A549 (cell line): ENCODE data around the gene SYT2. TPM values are rescaled to one million over a fixed set of nuclear protein-coding genes. Genes with fewer than 3 reads are reported as not detected.

Experiments used
- ATAC-seq, 2 experiments: fragments of 200-7000 bp in 1 of 2; fragments of >200 bp in 1 of 2; cut with Nextera tagmentation in 1 of 2; cut with Tn5 transposase in 1 of 2; 3 replicates each; pipeline versions ENCODE4 v1.8.0 to v1.9.1; 2018 to 2020; ENCODE audit warnings: mild to moderate bottlenecking in 1 of 2, moderate library complexity in 1 of 2
- CTCF ChIA-PET: fragments of 300-600 bp; sonication (Branson Sonifier 250); formaldehyde crosslinking; extraction: SDS; loops from one replicate; lab custom pipeline; 2021; ENCODE audit warnings: antibody characterized with exemption, inconsistent platforms; lab: Yijun Ruan, JAX
- POLR2A ChIA-PET: fragments of 350-600 bp; formaldehyde crosslinking; extraction: SDS; loops from one replicate; lab custom pipeline; 2021; ENCODE audit warnings: antibody characterized with exemption, inconsistent platforms; lab: Yijun Ruan, JAX
- DNase-seq, 2 experiments: peaks; one replicate each; pipeline versions ENCODE4 v3.0.0 to v3.0.0-alpha.2; 2011 to 2016; ENCODE audit warnings: low read depth in 1 of 2, low spot score in 1 of 2
- FAIRE-seq: peaks from 2 replicates; lab custom pipeline; 2011; peaks lifted over from hg19 to GRCh38; lab: Jason Lieb, UNC
- H3K27ac ChIP-seq, 2 experiments: fragments of >200 bp; sonication (Bioruptor Twin); formaldehyde crosslinking; 3 replicates each; pipeline ENCODE4 v1.5.1; 2016 to 2017
- H3K4me1 ChIP-seq: fragments of >200 bp; sonication (Bioruptor Twin); formaldehyde crosslinking; 3 replicates; pipeline ENCODE4 v1.6.1; 2016
- H3K4me2 ChIP-seq: fragments of >200 bp; sonication (Bioruptor Twin); formaldehyde crosslinking; 3 replicates; pipeline ENCODE4 v1.6.1; 2016
- H3K4me3 ChIP-seq: fragments of >200 bp; sonication (Bioruptor Twin); formaldehyde crosslinking; 3 replicates; pipeline ENCODE4 v1.5.1; 2016
- H3K9me3 ChIP-seq: fragments of >200 bp; sonication (Bioruptor Twin); formaldehyde crosslinking; 3 replicates; pipeline ENCODE4 v1.6.1; 2016
- CBX8 ChIP-seq: fragments of 200-600 bp; sonication (generic); IDR thresholded peaks from 2 replicates; pipeline ENCODE4 v1.6.1; 2016
- CHD2 ChIP-seq: fragments of 150-350 bp; IDR thresholded peaks from 2 replicates; pipeline ENCODE4 v1.6.1; 2014; ENCODE audit warnings: low read length; ENCODE audit not compliant: partially characterized antibody
- EHF ChIP-seq: fragments of 250-450 bp; sonication (Bioruptor Pico); IDR thresholded peaks from 2 replicates; pipeline ENCODE4 v1.5.0; 2020; ENCODE audit warnings: mild to moderate bottlenecking
- ESRRA ChIP-seq: fragments of 150-350 bp; IDR thresholded peaks from 2 replicates; pipeline ENCODE4 v1.6.1; 2014; ENCODE audit warnings: mild to moderate bottlenecking, low read length, borderline replicate concordance
- FOSL2 ChIP-seq, 2 experiments: fragments of 450-650 bp in 1 of 2; fragments of >200 bp in 1 of 2; sonication (Bioruptor Twin) in 1 of 2; formaldehyde crosslinking; IDR thresholded peaks; 2 replicates each; pipeline versions ENCODE4 v1.5.0 to v1.6.1; 2016 to 2020; ENCODE audit warnings: mild to moderate bottlenecking in 1 of 2, moderate library complexity in 1 of 2
- GATA3 ChIP-seq: IDR thresholded peaks from 2 replicates; pipeline ENCODE4 v1.6.1; 2012; ENCODE audit warnings: borderline replicate concordance
- HOXA7 ChIP-seq: fragments of 250-450 bp; sonication (Bioruptor Pico); IDR thresholded peaks from 2 replicates; pipeline ENCODE4 v1.5.0; 2020; ENCODE audit warnings: mild to moderate bottlenecking, moderate library complexity
- HOXB13 ChIP-seq: fragments of 250-450 bp; sonication (Bioruptor Pico); IDR thresholded peaks from 2 replicates; pipeline ENCODE4 v1.5.0; 2020; ENCODE audit warnings: low read depth, mild to moderate bottlenecking, moderate library complexity
- JUNB ChIP-seq: fragments of >200 bp; sonication (Bioruptor Twin); formaldehyde crosslinking; IDR thresholded peaks from 2 replicates; pipeline ENCODE4 v1.6.1; 2016
- KDM5A ChIP-seq: fragments of 200-600 bp; sonication (generic); IDR thresholded peaks from 2 replicates; pipeline ENCODE4 v1.6.1; 2016; ENCODE audit warnings: antibody characterized with exemption, mild to moderate bottlenecking
- MAFK ChIP-seq: fragments of 450-650 bp; IDR thresholded peaks from 2 replicates; pipeline ENCODE4 v1.6.1; 2014; ENCODE audit not compliant: partially characterized antibody
- MYC ChIP-seq: IDR thresholded peaks from 2 replicates; pipeline ENCODE4 v1.6.1; 2012; ENCODE audit warnings: mild to moderate bottlenecking, inconsistent platforms, low read length, improper control_type of control experiment, borderline replicate concordance
- NPAS2 ChIP-seq: fragments of 250-450 bp; sonication (Bioruptor Pico); IDR thresholded peaks from 2 replicates; pipeline ENCODE4 v1.8.0; 2022; ENCODE audit warnings: mild to moderate bottlenecking, moderate library complexity, borderline replicate concordance
- PHF8 ChIP-seq: fragments of 200-600 bp; sonication (generic); IDR thresholded peaks from 2 replicates; pipeline ENCODE4 v1.6.1; 2016; ENCODE audit warnings: low read depth, mild to moderate bottlenecking, antibody characterized with exemption, moderate library complexity, borderline replicate concordance
- RCOR1 ChIP-seq: fragments of 150-350 bp; IDR thresholded peaks from 2 replicates; pipeline ENCODE4 v1.6.1; 2014; ENCODE audit warnings: antibody characterized with exemption, low read length, low read depth
- RFX5 ChIP-seq: fragments of 450-650 bp; IDR thresholded peaks from 2 replicates; pipeline ENCODE4 v1.7.1; 2014; ENCODE audit warnings: antibody characterized with exemption, mild to moderate bottlenecking, moderate library complexity
- RNF2 ChIP-seq: fragments of 200-600 bp; sonication (generic); IDR thresholded peaks from 2 replicates; pipeline ENCODE4 v1.6.1; 2016; ENCODE audit warnings: low read depth, mild to moderate bottlenecking, antibody characterized with exemption, moderate library complexity, borderline replicate concordance
- SMC3 ChIP-seq: fragments of >200 bp; sonication (Bioruptor Twin); formaldehyde crosslinking; IDR thresholded peaks from 3 replicates; pipeline ENCODE4 v1.6.1; 2018; ENCODE audit warnings: inconsistent platforms
- ZC3H11A ChIP-seq: fragments of 450-650 bp; IDR thresholded peaks from 2 replicates; pipeline ENCODE4 v1.6.1; 2014; ENCODE audit warnings: antibody characterized with exemption, mild to moderate bottlenecking
- ZNF302 ChIP-seq: fragments of 250-450 bp; sonication (Bioruptor Pico); IDR thresholded peaks from 2 replicates; pipeline ENCODE4 v1.9.0; 2021; ENCODE audit warnings: inconsistent platforms, mild to moderate bottlenecking, moderate library complexity
- WGBS: methylation state at CpG from one replicate; pipeline ENCODE4 v1.1.6; 2017; ENCODE audit errors: missing lambda C conversion rate; 5-methylcytosine and 5-hydroxymethylcytosine counted together
- polyA plus RNA-seq, 4 experiments: library from polyadenylated mRNA; depleted of rRNA in 3 of 4; stranded (reverse); fragments of >200 nt; fragmentation: RNase III in 1 of 4; extraction: RNeasy Plus Mini Kit Qiagen cat#74134 plus additional on column Dnase treatment in 1 of 4; gene quantifications; 2 replicates in 3 of 4; 3 replicates in 1 of 4; pipeline ENCODE4 v1.2.3, GENCODE V29; 2011 to 2017
- TF ChIP-seq, protein P1 (sequence below): IDR thresholded peaks from 2 replicates; pipeline ENCODE4 v1.6.1; 2012; ENCODE audit warnings: low read depth, borderline replicate concordance
- TF ChIP-seq, protein P2 (sequence below): IDR thresholded peaks from 2 replicates; pipeline ENCODE4 v1.6.1; 2012
- TF ChIP-seq, protein P3 (sequence below): IDR thresholded peaks from 2 replicates; pipeline ENCODE4 v1.6.1; 2012
- TF ChIP-seq, protein P4 (sequence below): fragments of 450-650 bp; IDR thresholded peaks from 2 replicates; pipeline ENCODE4 v1.6.1; 2014; ENCODE audit warnings: antibody characterized with exemption

The SYT2 gene
- polyA plus RNA-seq, 2 of the 4 experiments (the other 2 are of a cell fraction), result 0.03 to 0.04 TPM

DNA sequence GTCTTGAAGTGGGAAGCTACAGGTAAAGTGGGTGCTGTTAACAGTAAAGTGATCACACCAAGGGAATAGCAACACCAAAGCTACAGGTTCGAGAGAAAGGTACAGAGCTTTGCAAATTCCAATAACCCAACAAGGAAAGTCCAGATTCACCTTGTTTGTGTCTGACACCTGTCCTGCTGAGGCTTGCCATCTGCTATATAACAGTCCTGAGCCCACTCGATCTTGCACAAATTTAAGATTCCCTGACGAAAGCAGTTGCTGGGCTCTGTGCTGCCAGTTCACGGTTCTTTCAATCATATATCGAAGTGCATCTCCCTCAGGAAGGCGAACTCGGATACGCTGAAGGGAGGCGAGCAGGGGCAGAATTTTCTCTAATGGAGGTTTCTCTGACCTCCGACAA, 23.0 kb upstream of the SYT2 start (continued):
- TF ChIP-seq CHD2 (no peak), KDM5A (no peak), ZNF302 (CRISPR knock-in tag) (no peak), NPAS2 (CRISPR knock-in tag) (no peak), CBX8 (no peak), MYC (no peak), HOXA7 (CRISPR knock-in tag) (no peak)

DNA sequence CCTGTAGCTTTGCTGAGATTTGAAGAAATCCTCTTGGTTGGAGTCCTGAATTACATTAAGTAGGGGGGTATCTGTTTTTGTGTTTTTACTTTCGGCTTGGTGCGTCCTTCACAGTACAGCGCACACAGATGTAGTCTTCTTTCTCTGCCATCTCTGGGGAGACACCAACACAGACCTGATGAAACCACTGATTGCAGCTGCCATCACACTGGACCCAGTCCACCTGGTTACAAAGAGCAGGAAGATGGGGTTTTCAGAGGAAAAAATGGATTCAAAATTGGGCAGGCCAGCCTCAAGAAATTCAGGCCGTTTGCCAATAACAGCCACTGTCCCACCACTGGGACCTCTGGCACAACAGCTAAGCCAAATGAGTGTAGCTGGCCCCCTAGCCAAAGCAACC, 18.7 kb upstream of the SYT2 start:
- ChIA-PET POLR2A (no interaction called here), CTCF (interaction anchor here (1.1 to 5.7 kb wide), 3 partner anchors 10 to 135 kb away, joined by 3 to 38 read pairs (median 4); no protein-coding TSS in a partner anchor)
- no peak for ATAC-seq
- Histone ChIP-seq H3K9me3 (no peaks in the 10 kb centered on the region), H3K27ac (no peak overlapping the region), H3K4me3 (no peak overlapping the region), H3K4me2 (no peak overlapping the region), H3K4me1 (no peaks in the 10 kb centered on the region)
- DNase-seq, result no peak
- TF ChIP-seq EHF, result no peak
- TF ChIP-seq GATA3, result no peak
- TF ChIP-seq MAFK, result no peak
- TF ChIP-seq SMC3, result no peak
- TF ChIP-seq RCOR1, result no peak
- TF ChIP-seq RNF2, result no peak
- TF ChIP-seq PHF8, result no peak
- TF ChIP-seq, protein P1, sequence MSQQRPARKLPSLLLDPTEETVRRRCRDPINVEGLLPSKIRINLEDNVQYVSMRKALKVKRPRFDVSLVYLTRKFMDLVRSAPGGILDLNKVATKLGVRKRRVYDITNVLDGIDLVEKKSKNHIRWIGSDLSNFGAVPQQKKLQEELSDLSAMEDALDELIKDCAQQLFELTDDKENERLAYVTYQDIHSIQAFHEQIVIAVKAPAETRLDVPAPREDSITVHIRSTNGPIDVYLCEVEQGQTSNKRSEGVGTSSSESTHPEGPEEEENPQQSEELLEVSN, result no peak
- FAIRE-seq, result no peak
- WGBS, result 80% methylated on average over 4 of the region's 4 CpGs

DNA sequence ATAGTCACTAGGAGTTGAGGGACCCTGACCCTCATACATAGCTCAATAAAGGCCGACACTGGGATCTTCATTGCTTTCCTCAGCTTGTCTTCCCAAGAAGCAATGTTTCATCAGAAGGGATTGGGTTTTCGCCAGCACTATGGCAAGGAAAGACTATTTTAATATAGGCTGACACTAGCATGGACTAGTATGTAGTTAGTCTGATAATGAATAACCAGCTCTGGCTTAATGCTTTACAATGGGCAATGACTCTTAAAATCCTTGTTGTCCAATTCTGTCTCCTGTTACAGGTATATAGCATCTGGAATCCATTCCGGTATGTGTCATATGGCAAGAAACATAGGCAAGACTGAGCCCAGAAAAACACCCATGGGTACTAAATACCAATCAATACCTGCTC, 15.3 kb upstream of the SYT2 start:
- FAIRE-seq, result no peak
- ATAC-seq, result no peak
- Histone ChIP-seq H3K4me3 (no peak overlapping the region), H3K9me3 (no peaks in the 10 kb centered on the region), H3K4me1 (no peaks in the 10 kb centered on the region), H3K27ac (no peak overlapping the region), H3K4me2 (no peak overlapping the region)
- 93% methylated on average over 3 of the region's 3 CpGs for WGBS
- TF ChIP-seq ESRRA, result no peak
- TF ChIP-seq, protein P2, sequence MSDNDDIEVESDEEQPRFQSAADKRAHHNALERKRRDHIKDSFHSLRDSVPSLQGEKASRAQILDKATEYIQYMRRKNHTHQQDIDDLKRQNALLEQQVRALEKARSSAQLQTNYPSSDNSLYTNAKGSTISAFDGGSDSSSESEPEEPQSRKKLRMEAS, result no peak
- no peak for TF ChIP-seq FOSL2 (IDR thresholded peaks at IDR 0.05)
- no peak for TF ChIP-seq FOSL2 (CRISPR knock-in tag; IDR thresholded peaks at IDR 0.05)
- no peak for TF ChIP-seq ZC3H11A
- no peak for TF ChIP-seq JUNB
- no peak for TF ChIP-seq RFX5
- no peak for TF ChIP-seq SMC3
- TF ChIP-seq, protein P3, sequence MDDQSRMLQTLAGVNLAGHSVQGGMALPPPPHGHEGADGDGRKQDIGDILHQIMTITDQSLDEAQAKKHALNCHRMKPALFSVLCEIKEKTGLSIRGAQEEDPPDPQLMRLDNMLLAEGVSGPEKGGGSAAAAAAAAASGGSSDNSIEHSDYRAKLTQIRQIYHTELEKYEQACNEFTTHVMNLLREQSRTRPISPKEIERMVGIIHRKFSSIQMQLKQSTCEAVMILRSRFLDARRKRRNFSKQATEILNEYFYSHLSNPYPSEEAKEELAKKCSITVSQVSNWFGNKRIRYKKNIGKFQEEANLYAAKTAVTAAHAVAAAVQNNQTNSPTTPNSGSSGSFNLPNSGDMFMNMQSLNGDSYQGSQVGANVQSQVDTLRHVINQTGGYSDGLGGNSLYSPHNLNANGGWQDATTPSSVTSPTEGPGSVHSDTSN, result no peak
- TF ChIP-seq, protein P4, sequence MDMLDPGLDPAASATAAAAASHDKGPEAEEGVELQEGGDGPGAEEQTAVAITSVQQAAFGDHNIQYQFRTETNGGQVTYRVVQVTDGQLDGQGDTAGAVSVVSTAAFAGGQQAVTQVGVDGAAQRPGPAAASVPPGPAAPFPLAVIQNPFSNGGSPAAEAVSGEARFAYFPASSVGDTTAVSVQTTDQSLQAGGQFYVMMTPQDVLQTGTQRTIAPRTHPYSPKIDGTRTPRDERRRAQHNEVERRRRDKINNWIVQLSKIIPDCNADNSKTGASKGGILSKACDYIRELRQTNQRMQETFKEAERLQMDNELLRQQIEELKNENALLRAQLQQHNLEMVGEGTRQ, result no peak
- no peak for TF ChIP-seq HOXB13 (CRISPR knock-in tag)
- CTCF ChIA-PET, result interaction anchor here (1.2 to 2.0 kb wide), 5 partner anchors 9 to 536 kb away, joined by 3 to 5 read pairs (median 4); partner anchors contain the start of gene PCAT6
- DNase-seq, result no peak
- POLR2A ChIA-PET, result no interaction called here
